SK-N-SH treated with all-trans-retinoic acid at 6 μM for 48 hours (cell line): ENCODE data around the gene RASSF1.

ENCODE experiments used
- ATAC-seq: fragments of 200-7000 bp; cut with Tn5 transposase; 3 replicates; pipeline ENCODE4 v1.9.1; 2020; ENCODE audit warnings: mild to moderate bottlenecking, moderate library complexity
- ARNTL ChIP-seq: fragments of 450-650 bp; formaldehyde crosslinking; IDR thresholded peaks from 2 replicates; pipeline ENCODE4 v1.5.0; 2020; ENCODE audit warnings: low read depth, mild to moderate bottlenecking, moderate library complexity, borderline replicate concordance
- BACH2 ChIP-seq: fragments of 250-450 bp; sonication (Bioruptor Pico); IDR thresholded peaks from 2 replicates; pipeline ENCODE4 v1.9.0; 2021; ENCODE audit warnings: mild to moderate bottlenecking, borderline replicate concordance
- ESRRG ChIP-seq: fragments of 250-450 bp; sonication (Bioruptor Pico); IDR thresholded peaks from 2 replicates; pipeline ENCODE4 v1.6.1; 2021; ENCODE audit warnings: mild to moderate bottlenecking
- GLIS3 ChIP-seq: fragments of 250-450 bp; sonication (Bioruptor Pico); IDR thresholded peaks from 2 replicates; pipeline ENCODE4 v1.5.0; 2020; ENCODE audit warnings: mild to moderate bottlenecking, moderate library complexity
- ISL1 ChIP-seq: fragments of 250-450 bp; sonication (Bioruptor Pico); IDR thresholded peaks from 2 replicates; pipeline ENCODE4 v2.1.2; 2022; ENCODE audit warnings: mild to moderate bottlenecking, moderate library complexity
- OSR1 ChIP-seq: fragments of 250-450 bp; sonication (Bioruptor Pico); IDR thresholded peaks from 2 replicates; pipeline ENCODE4 v1.8.0; 2022; ENCODE audit warnings: moderate library complexity, mild to moderate bottlenecking, inconsistent platforms
- POU6F1 ChIP-seq: fragments of 250-450 bp; sonication (Bioruptor Pico); IDR thresholded peaks from 2 replicates; pipeline ENCODE4 v1.8.0; 2021; ENCODE audit warnings: low read depth, mild to moderate bottlenecking, moderate library complexity, borderline replicate concordance
- PPARA ChIP-seq: fragments of 250-450 bp; sonication (Bioruptor Pico); IDR thresholded peaks from 2 replicates; pipeline ENCODE4 v1.5.0; 2020; ENCODE audit warnings: mild to moderate bottlenecking, borderline replicate concordance
- RARB ChIP-seq: fragments of 250-450 bp; sonication (Bioruptor Pico); IDR thresholded peaks from 2 replicates; pipeline ENCODE4 v1.8.0; 2021; ENCODE audit warnings: mild to moderate bottlenecking, moderate library complexity
- SNAI2 ChIP-seq: fragments of 250-450 bp; sonication (Bioruptor Pico); IDR thresholded peaks from 2 replicates; pipeline ENCODE4 v1.5.0; 2020; ENCODE audit warnings: mild to moderate bottlenecking, moderate library complexity
- TCF4 ChIP-seq: fragments of 250-450 bp; sonication (Bioruptor Pico); IDR thresholded peaks from 2 replicates; pipeline ENCODE4 v1.8.0; 2021; ENCODE audit warnings: mild to moderate bottlenecking, moderate library complexity, borderline replicate concordance
- TOX ChIP-seq: fragments of 250-450 bp; sonication (Bioruptor Pico); IDR thresholded peaks from 2 replicates; pipeline ENCODE4 v1.8.0; 2021; ENCODE audit warnings: mild to moderate bottlenecking, moderate library complexity, borderline replicate concordance
- TSHZ2 ChIP-seq: fragments of 250-450 bp; sonication (Bioruptor Pico); IDR thresholded peaks from 2 replicates; pipeline ENCODE4 v1.5.0; 2020; ENCODE audit warnings: mild to moderate bottlenecking, moderate library complexity
- ZC3H10 ChIP-seq: fragments of 250-450 bp; sonication (Bioruptor Pico); IDR thresholded peaks from 2 replicates; pipeline ENCODE4 v1.5.1; 2021; ENCODE audit warnings: mild to moderate bottlenecking, moderate library complexity
- ZFP3 ChIP-seq: fragments of 250-450 bp; sonication (Bioruptor Pico); IDR thresholded peaks from 2 replicates; pipeline ENCODE4 v1.5.0; 2020; ENCODE audit warnings: mild to moderate bottlenecking, moderate library complexity
- ZFP30 ChIP-seq: fragments of 450-650 bp; formaldehyde crosslinking; IDR thresholded peaks from 2 replicates; pipeline ENCODE4 v1.5.0; 2022; ENCODE audit warnings: mild to moderate bottlenecking, moderate library complexity
- ZNF565 ChIP-seq: fragments of 450-650 bp; formaldehyde crosslinking; conservative IDR thresholded peaks from 2 replicates; pipeline ENCODE4 v1.5.0; 2020; ENCODE audit warnings: low read depth, mild to moderate bottlenecking, moderate library complexity
- ZNF70 ChIP-seq: fragments of 450-650 bp; formaldehyde crosslinking; IDR thresholded peaks from 2 replicates; pipeline ENCODE4 v1.5.0; 2020; ENCODE audit warnings: mild to moderate bottlenecking, moderate library complexity
- ZNF8 ChIP-seq: fragments of 450-650 bp; formaldehyde crosslinking; IDR thresholded peaks from 2 replicates; pipeline ENCODE4 v1.5.0; 2020; ENCODE audit warnings: mild to moderate bottlenecking, moderate library complexity

RASSF1 gene

GRCh38 chr3:50350213-50350526 is 9.5 kb upstream of the RASSF1 start (continued):
- TF ChIP-seq POU6F1, result no peak
- no peak for TF ChIP-seq OSR1 (CRISPR knock-in tag)
- TF ChIP-seq ZNF565 (CRISPR knock-in tag), result no peak
- TF ChIP-seq ZFP30 (CRISPR knock-in tag), result no peak
- no peak for TF ChIP-seq SNAI2
- no peak for TF ChIP-seq BACH2 (CRISPR knock-in tag)
- no peak for TF ChIP-seq ZNF8
- TF ChIP-seq ARNTL (CRISPR knock-in tag), result no peak
- no peak for TF ChIP-seq TCF4
- no peak for TF ChIP-seq ZFP3
- TF ChIP-seq RARB (CRISPR knock-in tag), result no peak
- TF ChIP-seq TOX, result no peak
- TF ChIP-seq ZC3H10, result no peak

GRCh38 chr3:50347187-50347813 is 6.7 kb upstream of the RASSF1 start:
- peak; percentile 8 for ATAC-seq
- TF ChIP-seq ZNF70 (0 out of 2 replicates have a peak, but pooled peaks have one; percentile 20), TSHZ2 (no peak)

GRCh38 chr3:50345586-50346234 is 5.1 kb upstream of the RASSF1 start, which contains the start of gene ZMYND10:
Gene ZMYND10 (minus strand): TSS chr3:50345732. CDS start chr3:50345579, 153 bp downstream.
- no peak for ATAC-seq
- TF ChIP-seq BACH2 (CRISPR knock-in tag), result no peak
- TF ChIP-seq OSR1 (CRISPR knock-in tag), result no peak
- TF ChIP-seq ZC3H10, result no peak

GRCh38 chr3:50345008-50345407 is 4.4 kb upstream of the RASSF1 start:
- no peak for TF ChIP-seq ISL1
- TF ChIP-seq ZFP3, result no peak
- no peak for TF ChIP-seq ZNF565 (CRISPR knock-in tag)
- TF ChIP-seq ZNF70, result no peak
- no peak for TF ChIP-seq GLIS3 (CRISPR knock-in tag)
- TF ChIP-seq TOX, result no peak
- TF ChIP-seq ZFP30 (CRISPR knock-in tag), result no peak
- no peak for ATAC-seq

- TF ChIP-seq ARNTL (CRISPR knock-in tag), result no peak
- no peak for TF ChIP-seq ESRRG (CRISPR knock-in tag)
- no peak for TF ChIP-seq OSR1 (CRISPR knock-in tag)
- TF ChIP-seq TOX, result no peak
- TF ChIP-seq ZNF8, result no peak
- TF ChIP-seq GLIS3 (CRISPR knock-in tag), result no peak
- TF ChIP-seq ZFP3, result no peak
- no peak for TF ChIP-seq TSHZ2
- no peak for TF ChIP-seq ZNF70
- TF ChIP-seq ZC3H10, result no peak
- no peak for TF ChIP-seq PPARA (CRISPR knock-in tag)
- TF ChIP-seq BACH2 (CRISPR knock-in tag), result no peak
- no peak for TF ChIP-seq RARB (CRISPR knock-in tag)
- TF ChIP-seq ISL1, result no peak
- no peak for ATAC-seq
These were observed 2.4 kb upstream of the RASSF1 start for GRCh38 chr3:50342813-50343633.
